Subcutaneous adipose tissue (tissue), 4 donors: Measurements from ENCODE around the gene SERTM2. TPM values are rescaled to one million over a fixed set of nuclear protein-coding genes. Genes with fewer than 3 reads are reported as not detected.

Source experiments
- CTCF ChIP-seq: fragments of 450-650 bp; IDR thresholded peaks from one replicate; pipeline ENCODE4 v1.5.1; 2016; ENCODE audit warnings: low read depth, mild to moderate bottlenecking, control low read depth, antibody characterized with exemption, moderate library complexity
- total RNA-seq, 4 donors: library from RNA; depleted of rRNA; stranded (reverse); fragments of >200 nt; gene quantifications; one replicate each; pipeline ENCODE4 v1.1.0, GENCODE V29; 2016

SERTM2 gene
- total RNA-seq = not detected

- no peak for TF ChIP-seq CTCF
Measured at GRCh38 chrX:111511477-111511876, at the start of gene SERTM2. Gene SERTM2 (plus strand): TSS chrX:111511645. CDS start chrX:111518858, 7,213 bp downstream.

DNA sequence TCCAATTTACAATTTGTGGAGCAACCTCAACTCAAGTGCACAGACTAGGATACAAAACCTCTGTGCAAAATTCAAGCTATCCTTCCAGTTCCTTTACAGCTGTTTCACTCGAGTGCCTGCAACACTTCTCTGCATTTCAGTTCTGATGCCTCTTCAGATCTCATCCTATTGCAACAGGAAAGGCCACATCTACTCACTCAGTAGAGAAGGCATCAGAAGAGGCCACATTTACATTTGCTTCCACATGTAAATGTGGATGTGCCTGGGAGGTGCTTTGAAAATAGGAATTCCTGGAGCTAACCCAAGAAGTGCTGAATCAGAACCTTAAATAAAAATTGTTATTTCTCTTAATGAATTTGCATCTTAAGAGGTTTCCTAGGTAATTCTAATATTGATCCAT lies 45.8 kb upstream of the SERTM2 start:
- no peak for TF ChIP-seq CTCF

DNA sequence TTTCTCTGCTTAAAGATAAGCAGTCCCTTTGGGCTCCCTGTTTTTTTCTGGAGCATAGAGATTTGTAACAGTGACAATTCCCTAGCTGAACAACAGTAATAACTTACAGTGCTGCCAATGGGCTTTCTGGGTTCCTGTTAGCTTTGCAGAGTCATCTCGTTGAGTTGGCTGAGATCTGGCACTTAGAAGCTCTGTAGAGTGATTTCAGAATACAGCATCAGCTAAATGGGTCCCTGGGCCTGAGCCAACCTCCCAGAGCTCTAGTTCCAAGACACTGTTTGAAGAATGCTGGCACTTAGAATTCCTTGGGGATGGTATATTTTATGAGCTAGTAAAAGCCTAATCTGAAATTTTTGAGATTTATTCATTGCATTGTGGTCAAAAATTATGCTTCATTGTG lies 43.5 kb upstream of the SERTM2 start:
- TF ChIP-seq CTCF = no peak

DNA sequence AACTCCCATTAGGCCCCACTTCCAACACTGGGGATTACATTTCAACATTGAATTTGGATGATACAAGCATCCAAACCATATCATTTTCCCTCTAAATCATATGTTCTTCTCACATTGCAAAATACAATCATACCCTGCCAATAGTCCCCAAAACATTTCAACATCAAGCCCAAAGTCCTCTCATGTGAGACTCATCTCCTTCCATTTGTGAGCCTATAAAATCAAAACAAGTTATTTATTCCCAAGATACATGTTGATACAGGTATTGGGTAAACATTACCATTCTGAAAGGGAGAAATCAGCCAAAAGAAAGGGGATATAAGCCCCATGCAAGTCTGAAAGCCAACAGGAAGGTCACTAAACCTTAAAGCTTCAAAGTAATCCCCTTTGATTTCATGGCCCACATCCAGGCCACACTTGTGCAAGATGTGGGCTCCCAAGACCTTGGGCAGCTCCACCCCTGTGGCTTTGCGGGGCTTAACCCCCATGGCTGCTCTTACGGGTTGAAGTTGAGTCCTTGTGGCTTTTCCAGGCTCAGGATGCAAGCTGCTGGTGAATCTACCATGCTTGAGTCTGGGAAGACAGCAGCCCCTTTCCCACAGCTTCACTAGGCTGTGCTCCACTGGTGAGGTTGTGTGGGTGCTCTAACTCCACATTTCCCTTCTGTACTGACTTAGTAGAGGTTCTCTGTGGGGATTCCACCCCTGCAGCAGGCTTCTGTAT lies 40.6 kb upstream of the SERTM2 start:
- TF ChIP-seq CTCF = no peak

DNA sequence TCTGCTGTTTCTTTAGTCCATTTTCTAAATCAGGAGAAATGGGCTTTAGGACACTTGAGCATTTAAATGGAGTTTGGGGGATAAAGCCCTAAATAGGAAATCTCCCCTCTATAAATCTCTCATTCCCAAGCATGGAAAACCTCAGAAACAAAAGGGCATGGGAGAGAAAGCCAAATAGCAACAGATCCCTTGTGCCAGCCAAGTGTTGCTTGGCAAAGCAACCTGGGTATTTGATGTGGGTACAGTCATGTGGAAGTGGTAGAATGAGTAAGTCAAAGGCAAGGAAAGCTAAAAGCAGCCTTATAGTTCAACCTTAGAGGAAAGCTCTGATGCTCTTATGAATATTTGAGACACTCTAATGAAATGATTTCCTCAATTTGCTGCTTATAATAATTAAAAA lies 29.5 kb upstream of the SERTM2 start:
- TF ChIP-seq CTCF = no peak

- TF ChIP-seq CTCF = no peak
Measured at GRCh38 chrX:111483135-111483534, 28.3 kb upstream of the SERTM2 start.

GRCh38 chrX:111483881-111484280 lies 27.6 kb upstream of the SERTM2 start:
- TF ChIP-seq CTCF = no peak
